CD1c-positive myeloid dendritic cell (primary cell): Measurements from ENCODE around the gene PA2G4.
"Not testable (repeated sequence)": the region's sequence is repeated elsewhere in the genome, so short reads cannot be mapped to it uniquely, and the experiment has no call there.

Experiments used
- DNase-seq: peaks from one replicate; pipeline ENCODE4 v3.0.0-alpha.2; 2016; ENCODE audit errors: extremely low spot score

The PA2G4 gene

GRCh38 chr12:56104109-56104814 lies at the start of gene PA2G4:
TSS of gene PA2G4 (plus strand) at chr12:56104559. CDS start at chr12:56104738, 179 bp downstream.
- DNase-seq = peak; percentile 99

GRCh38 chr12:56059964-56060363 lies 44.4 kb upstream of the PA2G4 start:
- not testable (repeated sequence) for DNase-seq

- no peak for DNase-seq
These were observed 42.4 kb upstream of the PA2G4 start for GRCh38 chr12:56061982-56062381.

GRCh38 chr12:56062996-56063395 lies 41.4 kb upstream of the PA2G4 start:
- no peak for DNase-seq

GRCh38 chr12:56071648-56072047 lies 32.7 kb upstream of the PA2G4 start:
- DNase-seq = no peak

- DNase-seq = no peak
These were observed 30.0 kb upstream of the PA2G4 start for GRCh38 chr12:56074396-56074795.

- not testable (repeated sequence) for DNase-seq
These were observed 26.4 kb upstream of the PA2G4 start for GRCh38 chr12:56077966-56078365.

GRCh38 chr12:56078427-56078826 lies 25.9 kb upstream of the PA2G4 start:
- no peak for DNase-seq

GRCh38 chr12:56078931-56079722 lies 25.2 kb upstream of the PA2G4 start:
- peak; percentile 76 for DNase-seq

- DNase-seq = peak; percentile 54
These were observed 24.4 kb upstream of the PA2G4 start, which contains the start of gene ERBB3 for GRCh38 chr12:56079723-56080555. TSS of gene ERBB3 (plus strand) at chr12:56080165. CDS start at chr12:56080301, 136 bp downstream.

- no peak for DNase-seq
These were observed 23.7 kb upstream of the PA2G4 start for GRCh38 chr12:56080556-56081138.

GRCh38 chr12:56081393-56082347 lies 22.7 kb upstream of the PA2G4 start:
- DNase-seq = no peak

GRCh38 chr12:56082382-56082781 lies 22.0 kb upstream of the PA2G4 start:
- DNase-seq = no peak

GRCh38 chr12:56082967-56083366 lies 21.4 kb upstream of the PA2G4 start:
- no peak for DNase-seq

- peak; percentile 29 for DNase-seq
These were observed 19.3 kb upstream of the PA2G4 start for GRCh38 chr12:56084958-56085543.

- no peak for DNase-seq
These were observed 18.3 kb upstream of the PA2G4 start for GRCh38 chr12:56086096-56086495.

GRCh38 chr12:56086608-56087007 lies 17.8 kb upstream of the PA2G4 start:
- no peak for DNase-seq

- peak; percentile 32 for DNase-seq
These were observed 17.1 kb upstream of the PA2G4 start for GRCh38 chr12:56087220-56087619.

GRCh38 chr12:56097738-56098137 lies 6.6 kb upstream of the PA2G4 start:
- DNase-seq = no peak

GRCh38 chr12:56098592-56098991 lies 5.8 kb upstream of the PA2G4 start:
- DNase-seq = no peak
